ENCODE results near the gene LMX1B.

GRCh38 chr9:126667190-126668055, 53.7 kb downstream of the LMX1B start:
- TF ChIP-seq, protein P1, sequence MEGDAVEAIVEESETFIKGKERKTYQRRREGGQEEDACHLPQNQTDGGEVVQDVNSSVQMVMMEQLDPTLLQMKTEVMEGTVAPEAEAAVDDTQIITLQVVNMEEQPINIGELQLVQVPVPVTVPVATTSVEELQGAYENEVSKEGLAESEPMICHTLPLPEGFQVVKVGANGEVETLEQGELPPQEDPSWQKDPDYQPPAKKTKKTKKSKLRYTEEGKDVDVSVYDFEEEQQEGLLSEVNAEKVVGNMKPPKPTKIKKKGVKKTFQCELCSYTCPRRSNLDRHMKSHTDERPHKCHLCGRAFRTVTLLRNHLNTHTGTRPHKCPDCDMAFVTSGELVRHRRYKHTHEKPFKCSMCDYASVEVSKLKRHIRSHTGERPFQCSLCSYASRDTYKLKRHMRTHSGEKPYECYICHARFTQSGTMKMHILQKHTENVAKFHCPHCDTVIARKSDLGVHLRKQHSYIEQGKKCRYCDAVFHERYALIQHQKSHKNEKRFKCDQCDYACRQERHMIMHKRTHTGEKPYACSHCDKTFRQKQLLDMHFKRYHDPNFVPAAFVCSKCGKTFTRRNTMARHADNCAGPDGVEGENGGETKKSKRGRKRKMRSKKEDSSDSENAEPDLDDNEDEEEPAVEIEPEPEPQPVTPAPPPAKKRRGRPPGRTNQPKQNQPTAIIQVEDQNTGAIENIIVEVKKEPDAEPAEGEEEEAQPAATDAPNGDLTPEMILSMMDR (IDR thresholded peaks at IDR 0.05): no peak
- TF ChIP-seq CREB1 (CRISPR knock-in tag; IDR thresholded peaks at IDR 0.05) (no peak), SMAD3 (CRISPR knock-in tag; IDR thresholded peaks at IDR 0.05; ENCODE audit: borderline replicate concordance) (no peak), TCF7 (CRISPR knock-in tag; IDR thresholded peaks at IDR 0.05; ENCODE audit: low read depth) (no peak)

Measured in WTC11 (cell line).